HG02884 (cell line): ENCODE data around the gene ARL17A.
"Not testable (repeated sequence)": the region's sequence is repeated elsewhere in the genome, so short reads cannot be mapped to it uniquely, and the experiment has no call there.

Source experiments
- ATAC-seq: cut with Tn5 transposase; IDR thresholded peaks from one replicate; pipeline ENCODE4 v1.9.1; 2021; ENCODE audit warnings: mild to moderate bottlenecking, moderate library complexity; ENCODE audit not compliant: unreplicated experiment

The ARL17A gene

GRCh38 chr17:46579083-46580075, at the start of gene ARL17A:
Gene ARL17A (minus strand): TSS chr17:46579691. CDS start chr17:46576322, 3,369 bp downstream.
- peak; percentile 80 for ATAC-seq

DNA sequence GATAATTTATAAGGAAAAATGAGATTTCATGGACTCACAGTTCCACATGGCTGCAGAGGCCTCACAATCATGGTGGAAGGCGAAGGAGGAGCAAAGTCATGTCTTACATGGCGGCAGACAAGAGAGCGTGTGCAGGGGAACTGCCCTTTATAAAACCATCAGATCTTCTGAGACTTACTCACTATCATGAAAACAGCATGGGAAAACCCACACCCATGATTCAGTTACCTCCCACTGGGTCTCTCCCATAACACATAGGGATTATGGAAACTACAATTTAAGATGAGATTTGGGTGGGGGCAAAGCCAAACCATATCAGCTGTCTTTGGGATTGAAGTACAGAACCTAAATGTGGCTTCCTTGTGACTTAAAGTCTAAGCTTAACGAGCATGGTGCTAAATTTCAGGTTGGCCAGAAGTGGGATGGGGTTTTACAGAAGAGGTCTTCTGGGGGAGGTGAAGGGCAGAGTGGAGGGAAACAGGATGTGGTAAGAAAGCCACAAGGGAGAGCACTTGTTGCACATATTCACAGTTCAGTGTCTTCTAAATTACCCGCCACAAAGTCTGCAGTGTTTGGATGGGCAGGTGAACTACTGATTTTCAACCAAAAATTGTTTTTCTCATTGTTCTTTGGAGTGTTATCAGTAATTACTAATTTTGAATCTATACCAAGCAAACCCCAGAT, 49.4 kb upstream of the ARL17A start:
- ATAC-seq, result not testable (repeated sequence)

DNA sequence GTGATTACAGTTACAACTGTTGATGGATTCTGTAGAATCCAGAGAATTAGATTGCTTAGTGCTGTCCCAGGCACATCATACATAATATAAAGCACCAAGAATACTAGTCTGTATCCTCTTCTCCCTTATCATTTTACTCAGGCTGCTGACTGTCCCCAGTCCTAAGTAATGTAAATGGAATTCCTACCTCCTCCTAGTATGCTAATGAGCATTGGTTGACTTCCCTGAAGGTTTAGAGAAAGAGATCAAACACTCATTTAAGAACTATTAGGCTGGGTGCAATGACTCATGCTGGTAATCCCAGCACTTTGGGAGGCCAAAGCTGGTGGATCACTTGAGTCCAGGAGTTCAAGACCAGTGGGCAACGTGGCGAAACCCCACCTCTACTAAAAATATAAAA, 48.0 kb upstream of the ARL17A start:
- ATAC-seq, result not testable (repeated sequence)

DNA sequence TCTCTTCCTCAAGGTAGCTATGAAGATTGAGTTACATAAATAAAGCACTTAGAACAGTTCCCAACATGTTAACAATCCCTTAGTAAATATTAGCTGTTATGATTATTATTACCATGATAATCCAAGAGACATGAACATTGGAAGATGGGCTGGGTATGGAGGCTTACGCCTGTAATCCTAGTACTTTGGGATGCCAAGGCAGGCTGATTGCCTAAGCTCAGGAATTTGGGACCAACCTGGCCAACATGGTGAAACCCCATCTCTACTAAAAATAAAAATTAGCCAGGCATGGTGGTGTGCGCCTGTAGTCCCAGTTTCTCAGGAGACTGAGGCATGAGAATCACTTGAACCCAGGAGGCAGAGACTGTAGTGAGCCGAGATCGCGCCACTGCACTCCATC, 45.2 kb upstream of the ARL17A start:
- ATAC-seq, result not testable (repeated sequence)

DNA sequence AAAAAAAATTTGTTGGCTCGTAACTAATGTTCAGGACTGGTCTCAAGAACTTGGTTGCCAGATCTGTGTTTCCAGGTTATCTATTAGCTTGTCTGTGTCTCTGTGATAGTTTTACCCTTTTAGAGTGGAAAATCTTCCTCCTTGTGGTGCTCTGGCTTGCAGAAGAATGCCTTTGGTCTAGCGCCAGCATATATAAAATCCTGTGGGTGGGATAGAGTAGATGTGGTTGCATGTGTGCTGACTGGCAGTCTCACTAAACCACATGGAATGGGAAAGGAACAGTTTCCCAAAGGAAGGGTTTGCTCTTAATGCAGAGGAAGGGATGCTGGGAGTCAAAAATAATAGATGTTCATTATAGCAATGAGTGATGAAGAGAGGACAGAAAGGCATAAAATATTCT, 44.3 kb upstream of the ARL17A start:
- not testable (repeated sequence) for ATAC-seq

DNA sequence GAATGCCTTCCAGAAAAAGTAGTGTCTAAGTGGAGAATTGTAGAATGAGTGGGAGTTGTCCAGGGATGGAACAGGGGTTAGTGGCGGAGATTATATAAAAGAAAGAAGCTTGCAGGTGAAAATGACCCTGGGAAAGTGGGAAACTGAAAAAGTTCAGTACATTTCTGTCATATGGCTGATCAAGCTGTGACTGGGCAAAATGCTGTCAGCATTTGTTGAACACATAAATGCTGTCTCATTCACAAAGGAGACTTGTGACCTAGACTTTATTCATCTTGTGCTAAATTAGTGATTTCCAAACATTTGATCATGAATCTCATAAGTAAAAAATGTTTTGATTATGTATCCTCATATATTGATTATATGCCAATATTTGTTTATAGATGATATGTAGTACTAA, 39.5 kb upstream of the ARL17A start:
- not testable (repeated sequence) for ATAC-seq

- not testable (repeated sequence) for ATAC-seq
Measured at GRCh38 chr17:46617121-46617520, 37.6 kb upstream of the ARL17A start.

DNA sequence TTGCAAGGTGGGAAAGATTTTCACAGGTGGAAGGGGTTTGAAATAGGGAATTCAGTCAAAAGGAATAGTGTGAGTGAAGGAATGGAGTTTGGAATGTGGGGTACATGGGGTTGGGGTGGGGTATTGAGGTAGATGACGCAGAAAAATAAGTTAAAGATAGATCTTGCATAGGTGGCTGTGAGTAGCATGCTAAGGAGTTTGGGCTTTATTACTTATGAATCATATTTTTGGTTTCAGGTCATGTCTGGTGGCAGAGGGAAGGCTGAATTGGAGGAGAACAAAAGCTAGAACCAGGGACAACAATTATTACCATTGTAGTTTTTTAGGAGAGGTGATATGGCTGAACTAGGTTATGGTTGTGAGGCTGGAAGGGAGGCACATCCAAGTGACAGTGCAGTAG, 34.4 kb upstream of the ARL17A start:
- ATAC-seq, result not testable (repeated sequence)

GRCh38 chr17:46611304-46611703, 31.8 kb upstream of the ARL17A start:
- ATAC-seq, result not testable (repeated sequence)

- not testable (repeated sequence) for ATAC-seq
Measured at GRCh38 chr17:46603125-46603524, 23.6 kb upstream of the ARL17A start.

- ATAC-seq, result not testable (repeated sequence)
Measured at GRCh38 chr17:46600767-46601166, 21.3 kb upstream of the ARL17A start.

DNA sequence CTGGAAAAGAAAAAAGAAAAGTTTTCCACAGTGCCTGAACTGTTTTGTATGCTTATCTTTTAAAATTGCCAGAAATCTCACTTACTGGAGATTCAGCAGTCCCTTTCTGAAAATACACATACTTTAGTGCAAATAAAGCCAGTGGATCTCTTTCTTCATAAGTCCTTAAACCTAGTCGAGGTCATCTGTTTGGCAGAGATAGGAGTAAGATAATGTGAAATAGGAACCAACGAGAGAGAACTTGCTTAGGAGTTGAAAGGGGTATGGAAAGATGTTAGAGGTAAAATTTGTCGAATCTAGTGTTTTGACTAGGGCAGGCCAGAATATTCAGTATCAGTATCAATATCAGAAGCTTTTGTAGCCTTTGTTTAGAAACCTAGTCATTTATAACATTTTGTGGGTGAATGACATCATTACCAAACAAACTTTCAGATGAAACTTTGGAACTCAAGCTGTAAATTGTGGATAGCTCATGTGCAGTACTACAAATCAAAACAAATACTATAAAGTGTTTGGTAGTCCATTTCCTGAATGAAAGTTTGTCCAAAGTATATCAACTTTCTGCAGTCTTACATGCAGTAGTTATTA, 18.9 kb upstream of the ARL17A start:
- ATAC-seq, result not testable (repeated sequence)

- ATAC-seq, result not testable (repeated sequence)
Measured at GRCh38 chr17:46591332-46591731, 11.8 kb upstream of the ARL17A start.

GRCh38 chr17:46590157-46591146, 11.0 kb upstream of the ARL17A start, which contains the start of gene NSF:
Gene NSF (plus strand): TSS chr17:46590669. CDS start chr17:46590776, 107 bp downstream.
- peak; percentile 61 for ATAC-seq

GRCh38 chr17:46585444-46585843, 6.0 kb upstream of the ARL17A start:
- not testable (repeated sequence) for ATAC-seq

- not testable (repeated sequence) for ATAC-seq
Measured at GRCh38 chr17:46580082-46580481, 591 bp upstream of the ARL17A start.

DNA sequence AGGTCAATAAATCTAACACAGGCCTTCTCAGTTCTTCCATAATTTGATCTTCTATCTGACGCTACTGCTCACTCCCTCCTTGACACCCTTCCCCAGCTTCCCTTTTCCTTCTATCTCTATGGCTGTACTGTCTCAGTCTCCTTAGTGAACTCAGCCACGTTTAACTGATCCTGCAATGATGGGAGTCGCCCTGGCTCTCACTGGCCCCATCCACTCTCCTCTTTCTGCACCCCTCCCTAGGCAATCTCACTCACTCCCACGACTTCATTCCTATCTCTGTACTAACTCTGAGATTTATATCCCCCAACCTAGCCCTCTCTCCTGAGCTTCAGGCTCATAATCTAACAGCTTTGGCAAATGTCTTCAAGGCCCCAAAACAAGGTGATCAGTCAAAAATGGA, 7.7 kb downstream of the ARL17A start:
- not testable (repeated sequence) for ATAC-seq

- not testable (repeated sequence) for ATAC-seq
Measured at GRCh38 chr17:46566980-46567379, 12.5 kb downstream of the ARL17A start.

- ATAC-seq, result not testable (repeated sequence)
Measured at GRCh38 chr17:46566284-46566683, 13.2 kb downstream of the ARL17A start.

- not testable (repeated sequence) for ATAC-seq
Measured at GRCh38 chr17:46560048-46560447, 19.4 kb downstream of the ARL17A start.
